ENCODE data around the gene AGPAT2. TPM values are rescaled to one million over a fixed set of nuclear protein-coding genes. Genes with fewer than 3 reads are reported as not detected.

AGPAT2 gene
- total and polyA plus RNA-seq, 2 donors (not counting 1 experiment from before 2014, with no cell fraction given), result 25.1 to 28.4 TPM

DNA sequence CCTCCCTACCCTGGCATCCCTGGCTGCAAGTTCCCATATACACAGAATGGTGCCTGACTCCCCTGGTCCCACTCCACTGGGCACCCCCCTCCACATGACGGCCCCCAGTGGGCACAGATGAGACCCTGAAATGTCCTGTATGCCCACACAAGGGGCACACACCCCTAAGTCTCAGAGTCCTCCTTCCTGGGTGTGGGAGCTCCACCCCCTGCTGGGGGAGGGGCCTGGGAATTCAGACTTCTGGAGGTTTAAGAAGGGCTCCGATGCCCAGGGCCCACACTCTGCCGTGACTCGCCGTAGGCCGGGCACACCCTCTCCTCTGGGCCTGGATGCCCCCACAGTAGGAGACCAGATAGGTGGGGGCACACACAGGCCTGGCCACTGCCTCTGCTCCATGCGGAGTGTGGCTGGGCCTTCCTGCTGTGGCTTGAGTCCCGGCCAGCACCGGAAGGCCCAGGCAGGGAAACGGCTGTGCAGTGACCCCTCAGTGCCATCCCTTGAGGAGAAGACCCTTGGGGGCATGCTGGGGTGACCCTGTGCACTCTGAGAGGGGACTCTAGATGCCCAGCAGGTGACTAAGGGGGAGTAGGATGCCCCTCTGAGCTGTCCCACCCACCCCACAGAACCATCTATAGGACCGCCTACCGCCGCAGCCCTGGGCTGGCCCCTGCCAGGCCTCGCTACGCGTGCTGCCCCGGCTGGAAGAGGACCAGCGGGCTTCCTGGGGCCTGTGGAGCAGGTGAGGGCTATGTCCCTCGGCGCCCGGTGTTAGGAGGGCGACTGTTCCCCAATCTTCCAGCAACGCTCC, 18.1 kb downstream of the AGPAT2 start:
- H3K27me3 ChIP-seq (replicated peaks in 1 of 4; ENCODE audit: control extremely low read depth in 1 of 4, control insufficient read depth in 3 of 4, insufficient read depth in 4 of 4, low read length in 3 of 4), result peaks cover 0 to 32% (median 16%) of the 10 kb centered on the region in 4 experiments
- ChIA-PET CTCF (no interaction called here), POLR2A (interaction anchor here (0.6 kb wide), 1 partner anchor 145 kb away, joined by 3 read pairs; no protein-coding TSS in a partner anchor)
- no peak overlapping the region for H3K9ac ChIP-seq (ENCODE audit: low read length)
- TF ChIP-seq, protein P1, sequence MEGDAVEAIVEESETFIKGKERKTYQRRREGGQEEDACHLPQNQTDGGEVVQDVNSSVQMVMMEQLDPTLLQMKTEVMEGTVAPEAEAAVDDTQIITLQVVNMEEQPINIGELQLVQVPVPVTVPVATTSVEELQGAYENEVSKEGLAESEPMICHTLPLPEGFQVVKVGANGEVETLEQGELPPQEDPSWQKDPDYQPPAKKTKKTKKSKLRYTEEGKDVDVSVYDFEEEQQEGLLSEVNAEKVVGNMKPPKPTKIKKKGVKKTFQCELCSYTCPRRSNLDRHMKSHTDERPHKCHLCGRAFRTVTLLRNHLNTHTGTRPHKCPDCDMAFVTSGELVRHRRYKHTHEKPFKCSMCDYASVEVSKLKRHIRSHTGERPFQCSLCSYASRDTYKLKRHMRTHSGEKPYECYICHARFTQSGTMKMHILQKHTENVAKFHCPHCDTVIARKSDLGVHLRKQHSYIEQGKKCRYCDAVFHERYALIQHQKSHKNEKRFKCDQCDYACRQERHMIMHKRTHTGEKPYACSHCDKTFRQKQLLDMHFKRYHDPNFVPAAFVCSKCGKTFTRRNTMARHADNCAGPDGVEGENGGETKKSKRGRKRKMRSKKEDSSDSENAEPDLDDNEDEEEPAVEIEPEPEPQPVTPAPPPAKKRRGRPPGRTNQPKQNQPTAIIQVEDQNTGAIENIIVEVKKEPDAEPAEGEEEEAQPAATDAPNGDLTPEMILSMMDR (IDR thresholded peaks at IDR 0.05), result no peak
- peaks cover 7% of the 10 kb centered on the region for H4K20me1 ChIP-seq (ENCODE audit: control insufficient read depth, insufficient read depth, low read length, poor library complexity, severe bottlenecking)
- H3K4me1 Mint-ChIP-seq, result peaks cover 12% of the 10 kb centered on the region
- no peak overlapping the region for H3K4me3 Mint-ChIP-seq
- H3K4me1 ChIP-seq (ENCODE audit: control insufficient read depth in 2 of 2, insufficient read depth in 2 of 2, low read length in 2 of 2), result peaks cover 10 to 15% of the 10 kb centered on the region in 2 donors
- peaks cover 11% of the 10 kb centered on the region for H3K27me3 Mint-ChIP-seq
- no peak overlapping the region for H3K4me3 ChIP-seq (ENCODE audit: control extremely low read depth in 1 of 5, extremely low read depth in 1 of 5, insufficient read depth in 1 of 5, low read depth in 2 of 5, low read length in 4 of 5)
- DNase-seq (no peak), ATAC-seq (ENCODE audit: low read depth) (no peak)
- intact Hi-C loops (cut with micrococcal nuclease), result loop anchor here (10.0 kb wide), 1 partner anchor 46 kb away; the partner anchor contains the start of gene DIPK1B
- H3K9me3 ChIP-seq (ENCODE audit: control extremely low read depth in 1 of 3, control insufficient read depth in 2 of 3, insufficient read depth in 1 of 3, low read length in 2 of 3), result peaks cover 0 to 7% (median 0%) of the 10 kb centered on the region in 3 donors
- H3K4me2 ChIP-seq (replicated peaks; ENCODE audit: low read depth, low read length, poor library complexity, severe bottlenecking), result no peak overlapping the region
- WGBS (ENCODE audit: insufficient coverage), result 92% methylated on average over 22 of the region's 23 CpGs
- H3K27ac ChIP-seq (ENCODE audit: low read length in 2 of 2), result no peak overlapping the region
- H3K27ac Mint-ChIP-seq, result no peak overlapping the region
- no peaks in the 10 kb centered on the region for H3K9me3 Mint-ChIP-seq (ENCODE audit: insufficient read depth)
- no peaks in the 10 kb centered on the region for H3K79me2 ChIP-seq (ENCODE audit: control insufficient read depth, insufficient read depth, low read length)
- H2AFZ ChIP-seq (ENCODE audit: insufficient read depth, low read depth, low read length, poor library complexity, severe bottlenecking), result no peak overlapping the region
- peaks cover 0 to 6% of the 10 kb centered on the region in 2 experiments for H3K36me3 ChIP-seq (replicated peaks in 1 of 2; ENCODE audit: control extremely low read depth in 1 of 2, control insufficient read depth in 1 of 2, extremely low read depth in 1 of 2, insufficient read depth in 2 of 2, low read length in 1 of 2)

DNA sequence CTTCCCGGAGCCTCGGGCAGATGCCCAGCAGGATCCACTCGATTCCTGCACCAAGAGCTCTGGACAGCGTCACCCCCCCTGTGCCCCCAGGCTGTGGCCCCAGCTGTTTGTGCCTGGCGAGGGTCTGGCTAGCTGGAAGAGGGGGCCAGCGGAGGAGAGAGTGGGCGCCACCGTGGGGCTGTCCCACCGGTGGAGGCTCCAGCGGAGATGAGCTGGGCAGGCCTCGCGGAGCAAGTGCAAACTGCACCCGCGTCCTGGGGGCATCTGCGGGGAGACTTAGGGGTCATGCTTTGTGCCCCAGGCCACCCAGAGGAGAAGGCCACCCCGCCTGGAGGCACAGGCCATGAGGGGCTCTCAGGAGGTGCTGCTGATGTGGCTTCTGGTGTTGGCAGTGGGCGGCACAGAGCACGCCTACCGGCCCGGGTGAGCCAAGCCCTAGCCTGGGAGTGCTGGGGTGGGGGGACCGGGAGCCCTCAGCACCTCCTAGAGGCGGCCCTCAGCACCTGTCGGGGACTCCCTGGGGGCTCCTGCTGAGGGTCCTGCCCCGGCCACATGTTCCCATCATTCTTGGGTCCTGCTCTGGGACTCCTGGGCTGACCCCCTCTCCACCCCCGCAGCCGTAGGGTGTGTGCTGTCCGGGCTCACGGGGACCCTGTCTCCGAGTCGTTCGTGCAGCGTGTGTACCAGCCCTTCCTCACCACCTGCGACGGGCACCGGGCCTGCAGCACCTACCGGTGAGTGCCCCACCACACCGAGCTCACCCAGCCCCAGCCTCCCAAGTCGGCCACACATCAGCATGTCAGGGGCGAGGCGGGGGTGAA, 19.1 kb downstream of the AGPAT2 start:
- DNase-seq, result peak; percentile 33
- Histone ChIP-seq H3K36me3 (replicated peaks in 1 of 2; ENCODE audit: control extremely low read depth in 1 of 2, control insufficient read depth in 1 of 2, extremely low read depth in 1 of 2, insufficient read depth in 2 of 2, low read length in 1 of 2) (no peaks in the 10 kb centered on the region), H4K20me1 (ENCODE audit: control insufficient read depth, insufficient read depth, low read length, poor library complexity, severe bottlenecking) (peaks cover 7% of the 10 kb centered on the region), H2AFZ (ENCODE audit: insufficient read depth, low read depth, low read length, poor library complexity, severe bottlenecking) (no peak overlapping the region), H3K9ac (ENCODE audit: low read length) (no peak overlapping the region), H3K4me3 (ENCODE audit: control extremely low read depth in 1 of 5, extremely low read depth in 1 of 5, insufficient read depth in 1 of 5, low read depth in 2 of 5, low read length in 4 of 5) (no peak overlapping the region), H3K4me2 (replicated peaks; ENCODE audit: low read depth, low read length, poor library complexity, severe bottlenecking) (no peak overlapping the region), H3K79me2 (ENCODE audit: control insufficient read depth, insufficient read depth, low read length) (no peaks in the 10 kb centered on the region), H3K4me1 (ENCODE audit: control insufficient read depth in 2 of 2, insufficient read depth in 2 of 2, low read length in 2 of 2) (peaks cover 10 to 16% of the 10 kb centered on the region in 2 donors), H3K9me3 (ENCODE audit: control extremely low read depth in 1 of 3, control insufficient read depth in 2 of 3, insufficient read depth in 1 of 3, low read length in 2 of 3) (peaks cover 0 to 11% (median 0%) of the 10 kb centered on the region in 3 donors), H3K27ac (ENCODE audit: low read length in 2 of 2) (no peak overlapping the region), H3K27me3 (replicated peaks in 1 of 4; ENCODE audit: control extremely low read depth in 1 of 4, control insufficient read depth in 3 of 4, insufficient read depth in 4 of 4, low read length in 3 of 4) (peaks cover 0 to 42% (median 21%) of the 10 kb centered on the region in 4 experiments)
- CTCF ChIA-PET, result no interaction called here
- 77% methylated on average over 40 of the region's 40 CpGs for WGBS (ENCODE audit: insufficient coverage)
- peaks cover 12% of the 10 kb centered on the region for H3K4me1 Mint-ChIP-seq
- no peak overlapping the region for H3K4me3 Mint-ChIP-seq
- TF ChIP-seq, protein P1 (IDR thresholded peaks at IDR 0.05), result no peak
- no peak for TF ChIP-seq EZH2 (IDR thresholded peaks at IDR 0.05; ENCODE audit: borderline replicate concordance, insufficient read depth, low read depth, low read length, poor library complexity, severe bottlenecking)
- POLR2A ChIA-PET, result no interaction called here
- intact Hi-C loops (cut with micrococcal nuclease), result loop anchor here (10.0 kb wide), 1 partner anchor 47 kb away; the partner anchor contains the start of gene DIPK1B
- H3K9me3 Mint-ChIP-seq (ENCODE audit: insufficient read depth), result no peaks in the 10 kb centered on the region
- peaks cover 13% of the 10 kb centered on the region for H3K27me3 Mint-ChIP-seq
- ATAC-seq (ENCODE audit: low read depth), result no peak
- H3K27ac Mint-ChIP-seq, result no peak overlapping the region

Data from B cell (primary cell).